HEK293 (cell line): Measurements from ENCODE around the gene PSMC3.

Source experiments
- BCL11B ChIP-seq: fragments of 450-650 bp; formaldehyde crosslinking; IDR thresholded peaks from 2 replicates; pipeline ENCODE4 v1.5.1; 2016; ENCODE audit warnings: low read depth, missing biosample characterization, missing genetic modification characterization
- HOXC10 ChIP-seq: sonication (generic); formaldehyde crosslinking; IDR thresholded peaks from 2 replicates; pipeline ENCODE4 v1.8.1; 2023; ENCODE audit warnings: mild to moderate bottlenecking, missing genetic modification reagents
- KLF10 ChIP-seq: fragments of 450-650 bp; IDR thresholded peaks from 2 replicates; pipeline ENCODE4 v1.5.1; 2018; ENCODE audit warnings: missing biosample characterization, mild to moderate bottlenecking, missing genetic modification characterization
- KLF7 ChIP-seq: fragments of 450-650 bp; formaldehyde crosslinking; IDR thresholded peaks from 2 replicates; pipeline ENCODE4 v1.5.1; 2016; ENCODE audit warnings: missing biosample characterization, missing genetic modification characterization, borderline replicate concordance
- OVOL3 ChIP-seq: fragments of 450-650 bp; formaldehyde crosslinking; IDR thresholded peaks from 2 replicates; pipeline ENCODE4 v1.5.1; 2016; ENCODE audit warnings: missing biosample characterization, missing genetic modification characterization
- PRDM10 ChIP-seq: fragments of 450-650 bp; formaldehyde crosslinking; IDR thresholded peaks from 2 replicates; pipeline ENCODE4 v1.5.1; 2016; ENCODE audit warnings: missing biosample characterization, missing genetic modification characterization
- SALL2 ChIP-seq: fragments of 450-650 bp; formaldehyde crosslinking; IDR thresholded peaks from 2 replicates; pipeline ENCODE4 v1.5.0; 2017; ENCODE audit warnings: missing biosample characterization, mild to moderate bottlenecking, missing genetic modification characterization, borderline replicate concordance
- SP7 ChIP-seq: fragments of 450-650 bp; formaldehyde crosslinking; IDR thresholded peaks from 2 replicates; pipeline ENCODE4 v1.5.1; 2016; ENCODE audit warnings: missing biosample characterization, missing genetic modification characterization
- WT1 ChIP-seq: fragments of 450-650 bp; formaldehyde crosslinking; IDR thresholded peaks from 2 replicates; pipeline ENCODE4 v1.5.1; 2016; ENCODE audit warnings: missing biosample characterization, missing genetic modification characterization
- ZFHX2 ChIP-seq: fragments of 450-650 bp; formaldehyde crosslinking; conservative IDR thresholded peaks from 2 replicates; pipeline ENCODE4 v1.5.1; 2016; ENCODE audit warnings: missing biosample characterization, missing genetic modification characterization
- ZFP41 ChIP-seq: fragments of 450-650 bp; formaldehyde crosslinking; IDR thresholded peaks from 2 replicates; pipeline ENCODE4 v1.5.1; 2016; ENCODE audit warnings: missing biosample characterization, missing genetic modification characterization, borderline replicate concordance
- ZFP69B ChIP-seq: fragments of 450-650 bp; formaldehyde crosslinking; IDR thresholded peaks from 2 replicates; pipeline ENCODE4 v1.5.1; 2016; ENCODE audit warnings: missing biosample characterization, missing genetic modification characterization
- ZNF24 ChIP-seq: fragments of 450-650 bp; formaldehyde crosslinking; IDR thresholded peaks from 2 replicates; pipeline ENCODE4 v1.5.1; 2016; ENCODE audit warnings: missing biosample characterization, missing genetic modification characterization
- ZNF266 ChIP-seq: fragments of 450-650 bp; formaldehyde crosslinking; IDR thresholded peaks from 2 replicates; pipeline ENCODE4 v1.5.1; 2016; ENCODE audit warnings: missing biosample characterization, missing genetic modification characterization, low read depth
- ZNF335 ChIP-seq: fragments of 450-650 bp; formaldehyde crosslinking; conservative IDR thresholded peaks from 2 replicates; pipeline ENCODE4 v1.5.1; 2016; ENCODE audit warnings: missing biosample characterization, missing genetic modification characterization
- ZNF555 ChIP-seq: fragments of 450-650 bp; formaldehyde crosslinking; conservative IDR thresholded peaks from 2 replicates; pipeline ENCODE4 v1.5.1; 2017; ENCODE audit warnings: missing biosample characterization, mild to moderate bottlenecking, missing genetic modification characterization, inconsistent platforms
- ZNF596 ChIP-seq: fragments of 450-650 bp; IDR thresholded peaks from 2 replicates; pipeline ENCODE4 v1.5.0; 2018; ENCODE audit warnings: missing biosample characterization, mild to moderate bottlenecking, missing genetic modification characterization, moderate library complexity
- ZNF664 ChIP-seq: fragments of 450-650 bp; formaldehyde crosslinking; IDR thresholded peaks from 2 replicates; pipeline ENCODE4 v1.5.1; 2016; ENCODE audit warnings: missing biosample characterization, missing genetic modification characterization
- ZNF692 ChIP-seq: fragments of 450-650 bp; formaldehyde crosslinking; IDR thresholded peaks from 2 replicates; pipeline ENCODE4 v1.5.1; 2016; ENCODE audit warnings: missing biosample characterization, missing genetic modification characterization
- ZNF792 ChIP-seq: fragments of 450-650 bp; formaldehyde crosslinking; IDR thresholded peaks from 2 replicates; pipeline ENCODE4 v1.5.1; 2016; ENCODE audit warnings: missing biosample characterization, missing genetic modification characterization
- ZNF830 ChIP-seq: fragments of 450-650 bp; IDR thresholded peaks from 2 replicates; pipeline ENCODE4 v1.5.0; 2018; ENCODE audit warnings: missing biosample characterization, missing genetic modification characterization, low read depth, mild to moderate bottlenecking, moderate library complexity
- TF ChIP-seq, protein P1 (sequence below): fragments of 450-650 bp; formaldehyde crosslinking; IDR thresholded peaks from 2 replicates; pipeline ENCODE4; 2016; ENCODE audit warnings: missing biosample characterization, missing genetic modification characterization
- TF ChIP-seq, protein P2 (sequence below): fragments of 450-650 bp; formaldehyde crosslinking; conservative IDR thresholded peaks from 2 replicates; pipeline ENCODE4 v1.5.1; 2016; ENCODE audit warnings: low read depth, missing biosample characterization, missing genetic modification characterization
- TF ChIP-seq, protein P3 (sequence below): fragments of 450-650 bp; formaldehyde crosslinking; IDR thresholded peaks from 2 replicates; pipeline ENCODE4 v1.5.1; 2016; ENCODE audit warnings: missing biosample characterization, missing genetic modification characterization
- TF ChIP-seq, protein P4 (sequence below): fragments of 450-650 bp; formaldehyde crosslinking; IDR thresholded peaks from 2 replicates; pipeline ENCODE4 v1.5.1; 2016; ENCODE audit warnings: missing biosample characterization, missing genetic modification characterization

Gene PSMC3

DNA sequence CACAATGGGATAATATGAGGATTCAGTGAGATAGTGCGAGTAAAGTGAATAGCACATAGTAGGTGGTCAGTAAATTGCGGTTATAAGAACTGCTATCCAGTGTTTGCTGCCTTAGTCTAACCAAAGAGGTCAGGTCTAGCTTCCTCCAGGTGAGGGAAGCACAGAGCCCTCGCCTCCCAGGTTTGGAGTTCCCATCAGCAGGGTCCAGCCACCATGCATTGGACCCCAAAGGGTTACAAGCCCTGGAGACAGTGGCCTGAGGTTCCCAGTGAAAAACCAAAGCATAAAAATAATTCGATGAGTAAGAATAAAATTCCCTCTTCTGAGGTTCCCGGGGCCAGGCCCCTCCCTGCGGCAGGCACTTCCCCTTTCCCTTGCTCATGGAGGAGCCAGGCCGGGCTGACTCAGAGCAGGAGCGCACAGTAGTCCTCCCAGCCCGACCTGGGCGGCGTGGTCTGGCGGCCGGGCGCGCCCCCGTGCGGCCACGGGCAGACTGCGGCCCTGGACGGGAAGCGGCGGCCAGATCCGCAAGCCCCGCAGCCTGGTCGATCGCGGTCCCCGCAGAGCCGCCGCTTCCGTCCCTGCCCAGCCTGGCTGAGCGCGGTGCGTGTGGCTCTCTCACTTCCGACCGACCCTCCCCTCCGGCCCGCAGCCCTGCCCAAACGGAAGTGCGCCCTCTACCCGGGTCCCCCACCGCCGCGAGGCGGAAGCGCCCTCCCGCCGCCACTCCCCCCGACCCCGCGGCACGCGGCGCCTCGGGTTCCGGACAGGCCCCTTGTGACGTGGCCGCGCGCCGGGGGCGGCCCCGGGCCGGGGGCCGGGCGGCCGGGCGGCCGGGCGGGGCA lies 18.3 kb downstream of the PSMC3 start, which contains the start of gene SLC39A13 (continued):
- TF ChIP-seq KLF10 (tag by site-specific recombination) (peak; percentile 89), SALL2 (tag by site-specific recombination) (no peak), ZNF266 (tag by site-specific recombination) (no peak), ZFP41 (tag by site-specific recombination) (no peak), ZNF792 (no peak), ZNF830 (no peak), ZNF692 (tag by site-specific recombination) (peak; percentile 61), OVOL3 (no peak), ZNF335 (tag by site-specific recombination) (no peak; the same call in 1 of the 2 replicates), ZNF664 (tag by site-specific recombination) (peak; percentile 66; the same call in 1 of the 2 replicates), KLF7 (tag by site-specific recombination) (peak; percentile 51; the same call in 1 of the 2 replicates), HOXC10 (CRISPR knock-in tag) (0 out of 2 replicates have a peak, but pooled peaks have one; percentile 41), WT1 (tag by site-specific recombination) (no peak), ZFP69B (0 out of 2 replicates have a peak, but pooled peaks have one; percentile 16), PRDM10 (tag by site-specific recombination) (peak; percentile 83), SP7 (tag by site-specific recombination) (peak; percentile 38), ZNF24 (tag by site-specific recombination) (no peak), BCL11B (peak; percentile 33; the same call in 1 of the 2 replicates), ZNF596 (tag by site-specific recombination) (peak; percentile 79), ZFHX2 (tag by site-specific recombination) (peak; percentile 31; the same call in 1 of the 2 replicates), ZNF555 (tag by site-specific recombination) (no peak)
- TF ChIP-seq, protein P1, sequence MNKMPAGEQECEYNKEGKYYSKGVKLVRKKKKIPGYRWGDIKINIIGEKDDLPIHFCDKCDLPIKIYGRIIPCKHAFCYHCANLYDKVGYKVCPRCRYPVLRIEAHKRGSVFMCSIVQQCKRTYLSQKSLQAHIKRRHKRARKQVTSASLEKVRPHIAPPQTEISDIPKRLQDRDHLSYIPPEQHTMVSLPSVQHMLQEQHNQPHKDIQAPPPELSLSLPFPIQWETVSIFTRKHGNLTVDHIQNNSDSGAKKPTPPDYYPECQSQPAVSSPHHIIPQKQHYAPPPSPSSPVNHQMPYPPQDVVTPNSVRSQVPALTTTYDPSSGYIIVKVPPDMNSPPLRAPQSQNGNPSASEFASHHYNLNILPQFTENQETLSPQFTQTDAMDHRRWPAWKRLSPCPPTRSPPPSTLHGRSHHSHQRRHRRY, result no peak
- TF ChIP-seq, protein P2, sequence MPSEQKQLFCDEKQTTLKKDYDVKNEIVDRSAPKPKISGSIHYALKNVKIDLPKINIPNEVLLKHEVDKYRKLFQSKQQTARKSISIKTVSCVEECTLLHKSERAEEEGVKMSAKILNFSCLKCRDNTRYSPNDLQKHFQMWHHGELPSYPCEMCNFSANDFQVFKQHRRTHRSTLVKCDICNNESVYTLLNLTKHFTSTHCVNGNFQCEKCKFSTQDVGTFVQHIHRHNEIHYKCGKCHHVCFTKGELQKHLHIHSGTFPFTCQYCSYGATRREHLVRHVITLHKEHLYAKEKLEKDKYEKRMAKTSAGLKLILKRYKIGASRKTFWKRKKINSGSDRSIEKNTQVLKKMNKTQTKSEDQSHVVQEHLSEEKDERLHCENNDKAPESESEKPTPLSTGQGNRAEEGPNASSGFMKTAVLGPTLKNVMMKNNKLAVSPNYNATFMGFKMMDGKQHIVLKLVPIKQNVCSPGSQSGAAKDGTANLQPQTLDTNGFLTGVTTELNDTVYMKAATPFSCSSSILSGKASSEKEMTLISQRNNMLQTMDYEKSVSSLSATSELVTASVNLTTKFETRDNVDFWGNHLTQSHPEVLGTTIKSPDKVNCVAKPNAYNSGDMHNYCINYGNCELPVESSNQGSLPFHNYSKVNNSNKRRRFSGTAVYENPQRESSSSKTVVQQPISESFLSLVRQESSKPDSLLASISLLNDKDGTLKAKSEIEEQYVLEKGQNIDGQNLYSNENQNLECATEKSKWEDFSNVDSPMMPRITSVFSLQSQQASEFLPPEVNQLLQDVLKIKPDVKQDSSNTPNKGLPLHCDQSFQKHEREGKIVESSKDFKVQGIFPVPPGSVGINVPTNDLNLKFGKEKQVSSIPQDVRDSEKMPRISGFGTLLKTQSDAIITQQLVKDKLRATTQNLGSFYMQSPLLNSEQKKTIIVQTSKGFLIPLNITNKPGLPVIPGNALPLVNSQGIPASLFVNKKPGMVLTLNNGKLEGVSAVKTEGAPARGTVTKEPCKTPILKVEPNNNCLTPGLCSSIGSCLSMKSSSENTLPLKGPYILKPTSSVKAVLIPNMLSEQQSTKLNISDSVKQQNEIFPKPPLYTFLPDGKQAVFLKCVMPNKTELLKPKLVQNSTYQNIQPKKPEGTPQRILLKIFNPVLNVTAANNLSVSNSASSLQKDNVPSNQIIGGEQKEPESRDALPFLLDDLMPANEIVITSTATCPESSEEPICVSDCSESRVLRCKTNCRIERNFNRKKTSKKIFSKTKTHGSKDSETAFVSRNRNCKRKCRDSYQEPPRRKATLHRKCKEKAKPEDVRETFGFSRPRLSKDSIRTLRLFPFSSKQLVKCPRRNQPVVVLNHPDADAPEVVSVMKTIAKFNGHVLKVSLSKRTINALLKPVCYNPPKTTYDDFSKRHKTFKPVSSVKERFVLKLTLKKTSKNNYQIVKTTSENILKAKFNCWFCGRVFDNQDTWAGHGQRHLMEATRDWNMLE (tag by site-specific recombination), result peak; percentile 64
- TF ChIP-seq, protein P3, sequence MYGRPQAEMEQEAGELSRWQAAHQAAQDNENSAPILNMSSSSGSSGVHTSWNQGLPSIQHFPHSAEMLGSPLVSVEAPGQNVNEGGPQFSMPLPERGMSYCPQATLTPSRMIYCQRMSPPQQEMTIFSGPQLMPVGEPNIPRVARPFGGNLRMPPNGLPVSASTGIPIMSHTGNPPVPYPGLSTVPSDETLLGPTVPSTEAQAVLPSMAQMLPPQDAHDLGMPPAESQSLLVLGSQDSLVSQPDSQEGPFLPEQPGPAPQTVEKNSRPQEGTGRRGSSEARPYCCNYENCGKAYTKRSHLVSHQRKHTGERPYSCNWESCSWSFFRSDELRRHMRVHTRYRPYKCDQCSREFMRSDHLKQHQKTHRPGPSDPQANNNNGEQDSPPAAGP (tag by site-specific recombination), result peak; percentile 76
- TF ChIP-seq, protein P4, sequence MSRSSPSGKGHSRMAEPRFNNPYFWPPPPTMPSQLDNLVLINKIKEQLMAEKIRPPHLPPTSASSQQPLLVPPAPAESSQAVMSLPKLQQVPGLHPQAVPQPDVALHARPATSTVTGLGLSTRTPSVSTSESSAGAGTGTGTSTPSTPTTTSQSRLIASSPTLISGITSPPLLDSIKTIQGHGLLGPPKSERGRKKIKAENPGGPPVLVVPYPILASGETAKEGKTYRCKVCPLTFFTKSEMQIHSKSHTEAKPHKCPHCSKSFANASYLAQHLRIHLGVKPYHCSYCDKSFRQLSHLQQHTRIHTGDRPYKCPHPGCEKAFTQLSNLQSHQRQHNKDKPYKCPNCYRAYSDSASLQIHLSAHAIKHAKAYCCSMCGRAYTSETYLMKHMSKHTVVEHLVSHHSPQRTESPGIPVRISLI (tag by site-specific recombination), result no peak
